GM12878 (cell line): Measurements from ENCODE around the gene CSF1R. TPM values are rescaled to one million over a fixed set of nuclear protein-coding genes. Genes with fewer than 3 reads are reported as not detected.
"Not testable (repeated sequence)": the region's sequence is repeated elsewhere in the genome, so short reads cannot be mapped to it uniquely, and the experiment has no call there.

Source experiments
- ATAC-seq: fragments of 200-7000 bp; cut with Tn5 transposase; 3 replicates; pipeline ENCODE4 v1.9.1; 2020; ENCODE audit warnings: mild to moderate bottlenecking, moderate library complexity
- BruUV-seq: library from RNA; stranded (reverse); fragments of 400-500 nt; replicated peaks from 2 replicates; lab custom pipeline; 2021; lab: Mats Ljungman, UMichigan
- CTCF ChIA-PET: fragments of 300-600 bp; sonication (Branson Sonifier 250); formaldehyde crosslinking; extraction: SDS; loops from one replicate; lab custom pipeline; 2021; ENCODE audit warnings: inconsistent platforms; lab: Yijun Ruan, JAX
- POLR2A ChIA-PET: fragments of 350-600 bp; formaldehyde crosslinking; extraction: SDS; loops from one replicate; lab custom pipeline; 2021; ENCODE audit warnings: inconsistent platforms; lab: Charles Lee
- RAD21 ChIA-PET: fragments of 300-600 bp; sonication (Branson Sonifier 250); formaldehyde crosslinking; loops from one replicate; lab custom pipeline; 2023; ENCODE audit warnings: antibody characterized with exemption; ENCODE audit not compliant: unreplicated experiment; lab: Charles Lee
- SMC1A ChIA-PET: fragments of 300-600 bp; sonication (Branson Sonifier 250); formaldehyde crosslinking; loops from one replicate; lab custom pipeline; 2023; ENCODE audit not compliant: unreplicated experiment, uncharacterized antibody; lab: Charles Lee
- DNase-seq: peaks from one replicate; pipeline ENCODE4 v3.0.0-alpha.2; 2011; ENCODE audit warnings: low read depth, low spot score
- FAIRE-seq: peaks from 3 replicates; lab custom pipeline; 2011; peaks lifted over from hg19 to GRCh38; lab: Jason Lieb, UNC
- H2AFZ ChIP-seq: 2 replicates; pipeline ENCODE4 v1.6.0; 2011; ENCODE audit warnings: low read depth, low read length, control low read depth; ENCODE audit not compliant: control insufficient read depth
- H3K27ac ChIP-seq: 2 replicates; pipeline ENCODE4 v1.5.1; 2011; ENCODE audit warnings: control low read depth; ENCODE audit not compliant: control insufficient read depth, insufficient read depth
- H3K27me3 ChIP-seq, 2 experiments: replicated peaks in 1 of 2; 2 replicates each; pipeline versions ENCODE4 v1.6.0 to v1.6.1; 2011; ENCODE audit warnings: low read length in 1 of 2; ENCODE audit not compliant: control insufficient read depth in 2 of 2, insufficient read depth in 2 of 2
- H3K36me3 ChIP-seq, 2 experiments: 2 replicates each; pipeline ENCODE4 v1.5.1; 2011; ENCODE audit warnings: low read length in 1 of 2; ENCODE audit not compliant: control insufficient read depth in 2 of 2, insufficient read depth in 2 of 2
- H3K4me1 ChIP-seq: 2 replicates; pipeline ENCODE4 v1.6.1; 2011; ENCODE audit warnings: mild to moderate bottlenecking, low read length, moderate library complexity, mixed read lengths; ENCODE audit not compliant: control insufficient read depth, insufficient read depth
- H3K4me2 ChIP-seq: 2 replicates; pipeline ENCODE4 v1.6.0; 2011; ENCODE audit warnings: control low read depth; ENCODE audit not compliant: control insufficient read depth, insufficient read depth
- H3K4me3 ChIP-seq: fragments of 200-600 bp; sonication (generic); 2 replicates; pipeline ENCODE4 v1.5.1; 2016
- H3K79me2 ChIP-seq: 2 replicates; pipeline ENCODE4 v1.6.0; 2011; ENCODE audit warnings: low read length; ENCODE audit not compliant: control insufficient read depth, insufficient read depth
- H3K9ac ChIP-seq: 2 replicates; pipeline ENCODE4 v1.8.0; 2011; ENCODE audit warnings: low read length, control low read depth, mixed read lengths; ENCODE audit not compliant: control insufficient read depth, insufficient read depth
- H3K9me3 ChIP-seq: replicated peaks from 3 replicates; pipeline ENCODE4 v1.5.1; 2011; ENCODE audit warnings: mild to moderate bottlenecking, low read length; ENCODE audit not compliant: control insufficient read depth, insufficient read depth
- H4K20me1 ChIP-seq: 2 replicates; pipeline ENCODE4 v1.6.0; 2011; ENCODE audit not compliant: control insufficient read depth, insufficient read depth
- ETV6 ChIP-seq, 2 experiments: fragments of 450-650 bp in 1 of 2; IDR thresholded peaks in 1 of 2; conservative IDR thresholded peaks in 1 of 2; 2 replicates each; pipeline ENCODE4 v1.6.1; 2014; ENCODE audit warnings: antibody characterized with exemption in 1 of 2, borderline replicate concordance in 1 of 2, low read depth in 1 of 2, mild to moderate bottlenecking in 1 of 2, moderate library complexity in 1 of 2
- HDAC6 ChIP-seq: fragments of 200-600 bp; sonication (generic); IDR thresholded peaks from one replicate; pipeline ENCODE4 v1.8.0; 2017; ENCODE audit warnings: antibody characterized with exemption; ENCODE audit not compliant: unreplicated experiment
- MXI1 ChIP-seq: fragments of 150-350 bp; IDR thresholded peaks from 2 replicates; pipeline ENCODE4 v1.6.1; 2011; ENCODE audit warnings: low read depth, mild to moderate bottlenecking, inconsistent platforms, low read length, improper control_type of control experiment
- PML ChIP-seq: IDR thresholded peaks from 2 replicates; pipeline ENCODE4 v1.6.1; 2012; ENCODE audit warnings: low read length, inconsistent platforms
- REST ChIP-seq: IDR thresholded peaks from 2 replicates; pipeline ENCODE4 v1.6.1; 2012; ENCODE audit warnings: mild to moderate bottlenecking, low read depth, low read length
- SMAD1 ChIP-seq: fragments of 450-650 bp; IDR thresholded peaks from 2 replicates; pipeline ENCODE4 v1.6.1; 2018; ENCODE audit warnings: mild to moderate bottlenecking, low read depth; ENCODE audit not compliant: partially characterized antibody
- TARDBP ChIP-seq: IDR thresholded peaks from 2 replicates; pipeline ENCODE4 v1.6.1; 2016; ENCODE audit warnings: borderline replicate concordance
- WGBS: methylation state at CpG from one replicate; pipeline ENCODE4 v1.1.6; 2016; ENCODE audit warnings: low lambda C conversion rate; ENCODE audit not compliant: insufficient replicate concordance, insufficient coverage; ENCODE audit errors: missing lambda C conversion rate; 5-methylcytosine and 5-hydroxymethylcytosine counted together
- in situ Hi-C: fragments of 300-500 bp; cut with MboI; formaldehyde crosslinking; loops from 9 replicates; pipeline ENCODE4 v1.14.3; 2018; ENCODE audit warnings: mixed read lengths
- intact Hi-C: fragments of 100-400 bp; cut with micrococcal nuclease; formaldehyde crosslinking; loops from one replicate; pipeline ENCODE4 v1.14.2; 2022; ENCODE audit not compliant: unreplicated experiment
- polyA plus RNA-seq, 11 experiments: library from polyadenylated mRNA; depleted of rRNA in 4 of 11; unstranded in 6 of 11; stranded (reverse) in 5 of 11; fragments of >200 nt; fragmentation: Nextera tagmentation in 4 of 11; fragmentation: Illumina TruSeq in 1 of 11; extraction: Ambion mirVana in 4 of 11; extraction: Trizol in 1 of 11; gene quantifications; 1 replicate in 1 of 11; 2 replicates in 10 of 11; pipeline versions ENCODE4 v1.2.1 to v1.2.3, GENCODE V29; 2011 to 2016; ENCODE audit warnings: inconsistent platforms in 2 of 11, missing spikeins in 2 of 11, low read depth in 1 of 11
- total RNA-seq, 4 experiments: library from RNA; depleted of rRNA in 3 of 4; stranded (reverse); fragments of >200 nt in 3 of 4; fragmentation: Illumina TruSeq in 1 of 4; extraction: Trizol in 1 of 4; gene quantifications; 2 replicates each; pipeline versions ENCODE4 v1.2.1 to v1.2.3, GENCODE V29; 2013 to 2021

Gene CSF1R
- total and polyA plus RNA-seq, 10 of the 15 experiments (the other 5 are each of a cell fraction or from before 2014, with no cell fraction given), result 0.35 to 3.6 (median 1.2) TPM

DNA sequence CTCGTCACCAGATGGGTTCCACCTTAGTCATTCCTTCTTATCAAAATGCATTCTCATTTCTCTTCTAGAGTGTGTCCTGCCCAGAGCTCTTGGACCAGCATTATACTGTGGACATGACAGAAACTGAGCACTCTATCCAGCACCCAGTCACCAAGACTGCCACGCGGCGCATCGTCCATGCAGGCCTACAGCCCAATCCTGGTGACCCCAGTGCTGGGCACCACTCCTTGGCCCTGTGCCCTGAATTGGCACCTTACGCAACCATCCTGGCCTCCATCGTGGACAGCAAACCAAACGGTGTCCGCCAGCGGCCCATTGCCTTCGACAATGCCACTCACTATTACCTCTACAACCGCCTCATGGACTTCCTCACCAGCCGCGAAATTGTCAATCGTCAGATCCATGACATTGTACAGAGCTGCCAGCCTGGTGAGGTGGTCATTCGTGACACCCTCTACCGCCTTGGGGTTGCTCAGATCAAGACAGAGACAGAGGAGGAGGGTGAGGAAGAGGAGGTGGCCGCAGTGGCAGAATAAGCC is 34.6 kb downstream of the CSF1R start:
- Histone ChIP-seq H3K36me3 (peaks cover 28 to 50% of the 10 kb centered on the region in 2 experiments), H3K27me3 (no peaks in the 10 kb centered on the region), H2AFZ (no peak overlapping the region), H3K4me2 (no peak overlapping the region), H4K20me1 (no peaks in the 10 kb centered on the region), H3K9me3 (no peaks in the 10 kb centered on the region), H3K4me1 (no peaks in the 10 kb centered on the region), H3K9ac (no peak overlapping the region), H3K27ac (no peak overlapping the region), H3K4me3 (no peak overlapping the region)
- intact Hi-C loops, result no loop called here
- ChIA-PET RAD21 (no interaction called here), POLR2A (no interaction called here), CTCF (no interaction called here), SMC1A (no interaction called here)
- BruUV-seq, result no TSS peak
- ATAC-seq (no peak), DNase-seq (no peak), FAIRE-seq (no peak)
- in situ Hi-C loops, result no loop called here
- whole genome bisulfite sequencing, result 86% methylated on average over 18 of the region's 18 CpGs
- TF ChIP-seq TARDBP (no peak), REST (no peak), PML (no peak), MXI1 (no peak), SMAD1 (no peak), ETV6 (conservative IDR thresholded peaks at IDR 0.05 in 1 of 2, IDR thresholded peaks at IDR 0.05 in 1 of 2; ENCODE audit: borderline replicate concordance in 1 of 2, low read depth in 1 of 2) (no peak), HDAC6 (no peak)
- TF ChIP-seq, all 136 proteins: peak for 0
- H3K79me2 ChIP-seq, result no peaks in the 10 kb centered on the region

- H3K36me3 ChIP-seq, result peaks cover 35 to 56% of the 10 kb centered on the region in 2 experiments
- ChIA-PET RAD21 (interaction anchor here (0.6 kb wide), 1 partner anchor 72 kb away, joined by 3 read pairs; no protein-coding TSS in a partner anchor), POLR2A (interaction anchor here (1.2 kb wide), 1 partner anchor 31 kb away, joined by 3 read pairs; no protein-coding TSS in a partner anchor), CTCF (interaction anchor here (0.6 kb wide), 1 partner anchor 21 kb away, joined by 3 read pairs; no protein-coding TSS in a partner anchor), SMC1A (interaction anchor here (0.8 to 0.9 kb wide), 2 partner anchors 11 to 15 kb away, joined by 4 read pairs; no protein-coding TSS in a partner anchor)
- H3K9me3 ChIP-seq, ATAC-seq, H3K9ac ChIP-seq, H3K4me2 ChIP-seq, H3K79me2 ChIP-seq, H4K20me1 ChIP-seq, H3K27me3 ChIP-seq, H3K27ac ChIP-seq, in situ Hi-C loops, H3K4me3 ChIP-seq, intact Hi-C loops, DNase-seq, BruUV-seq, H3K4me1 ChIP-seq, FAIRE-seq, H2AFZ ChIP-seq: not testable (repeated sequence)
- 96% methylated on average over 13 of the region's 14 CpGs for WGBS
Observed at GRCh38 chr5:150050172-150050811, 36.1 kb downstream of the CSF1R start.
